Measurements from ENCODE around the gene RGSL1. TPM values are rescaled to one million over a fixed set of nuclear protein-coding genes. Genes with fewer than 3 reads are reported as not detected.
A peak's percentile ranks its signal among the peaks of the same experiment; 100 is the strongest.

RGSL1 gene
- total RNA-seq, 1 donor from 2014 or later: not detected

GRCh38 chr1:182575540-182576149, 125.7 kb downstream of the RGSL1 start:
- DNase-seq (ENCODE audit: low spot score) (no peak), ATAC-seq (peak; percentile 90)
- intact Hi-C loops (cut with DNase I): no loop called here

- ATAC-seq (no peak), DNase-seq (ENCODE audit: low spot score) (no peak)
- intact Hi-C loops (cut with DNase I): no loop called here
These were observed 130.8 kb downstream of the RGSL1 start for GRCh38 chr1:182580736-182581135.

- no peak for DNase-seq (ENCODE audit: low spot score)
- intact Hi-C loops (cut with DNase I): no loop called here
- no peak for ATAC-seq
These were observed 134.8 kb downstream of the RGSL1 start for GRCh38 chr1:182584746-182585145.

- DNase-seq (ENCODE audit: low spot score): no peak
- intact Hi-C loops (cut with DNase I): no loop called here
- no peak for ATAC-seq
These were observed 136.4 kb downstream of the RGSL1 start for GRCh38 chr1:182586380-182586779.

GRCh38 chr1:182587093-182587492, 137.1 kb downstream of the RGSL1 start:
- ATAC-seq (no peak), DNase-seq (ENCODE audit: low spot score) (no peak)
- intact Hi-C loops (cut with DNase I): no loop called here

- ATAC-seq: no peak
- DNase-seq (ENCODE audit: low spot score): no peak
- intact Hi-C loops (cut with DNase I): no loop called here
These were observed 137.9 kb downstream of the RGSL1 start for GRCh38 chr1:182587666-182588499.

GRCh38 chr1:182588500-182589396, 138.8 kb downstream of the RGSL1 start, which contains the start of gene RNASEL:
TSS of gene RNASEL (minus strand) at chr1:182589256. CDS start at chr1:182586806, 2,450 bp downstream.
- intact Hi-C loops (cut with DNase I): no loop called here
- DNase-seq (ENCODE audit: low spot score) (peak; percentile 88), ATAC-seq (peak; percentile 96)

GRCh38 chr1:182589520-182589919, 139.6 kb downstream of the RGSL1 start:
- no peak for DNase-seq (ENCODE audit: low spot score)
- intact Hi-C loops (cut with DNase I): no loop called here
- ATAC-seq: no peak

GRCh38 chr1:182589931-182590330, 140.0 kb downstream of the RGSL1 start:
- intact Hi-C loops (cut with DNase I): no loop called here
- DNase-seq (ENCODE audit: low spot score): no peak
- ATAC-seq: no peak

- intact Hi-C loops (cut with DNase I): no loop called here
These were observed 145.8 kb downstream of the RGSL1 start for GRCh38 chr1:182595641-182596240.

GRCh38 chr1:182596934-182597333, 147.0 kb downstream of the RGSL1 start:
- intact Hi-C loops (cut with DNase I): no loop called here
- no peak for DNase-seq (ENCODE audit: low spot score)
- ATAC-seq: no peak

More at GRCh38 chr1:182595641-182596240, 145.8 kb downstream of the RGSL1 start:
- DNase-seq (ENCODE audit: low spot score): peak; percentile 80
- ATAC-seq: peak; percentile 70

GRCh38 chr1:182598296-182598695, 148.3 kb downstream of the RGSL1 start:
- DNase-seq (ENCODE audit: low spot score) (no peak), ATAC-seq (no peak)
- intact Hi-C loops (cut with DNase I): no loop called here

- ATAC-seq: no peak
- intact Hi-C loops (cut with DNase I): no loop called here
- no peak for DNase-seq (ENCODE audit: low spot score)
These were observed 149.4 kb downstream of the RGSL1 start for GRCh38 chr1:182599339-182599738.

GRCh38 chr1:182600036-182600713, 150.2 kb downstream of the RGSL1 start:
- intact Hi-C loops (cut with DNase I): loop anchor here (2.0 kb wide), 1 partner anchor 183 kb away; no protein-coding TSS in a partner anchor
- no peak for ATAC-seq
- no peak for DNase-seq (ENCODE audit: low spot score)

- DNase-seq (ENCODE audit: low spot score): no peak
- intact Hi-C loops (cut with DNase I): loop anchor here (2.0 kb wide), 1 partner anchor 182 kb away; no protein-coding TSS in a partner anchor
- ATAC-seq: no peak
These were observed 150.9 kb downstream of the RGSL1 start for GRCh38 chr1:182600745-182601415.

- DNase-seq (ENCODE audit: low spot score) (peak; percentile 78), ATAC-seq (peak; percentile 34)
- intact Hi-C loops (cut with DNase I): loop anchor here (2.0 kb wide), 1 partner anchor 181 kb away; no protein-coding TSS in a partner anchor
These were observed 151.5 kb downstream of the RGSL1 start for GRCh38 chr1:182601416-182601786.

- intact Hi-C loops (cut with DNase I): loop anchor here (2.0 kb wide), 1 partner anchor 181 kb away; no protein-coding TSS in a partner anchor
- DNase-seq (ENCODE audit: low spot score) (no peak), ATAC-seq (no peak)
These were observed 152.0 kb downstream of the RGSL1 start for GRCh38 chr1:182601913-182602312.

Measured in sciatic nerve (tissue), 2 donors.